Gastroesophageal sphincter (tissue), 4 donors: ENCODE data around the gene SETBP1. TPM values are rescaled to one million over a fixed set of nuclear protein-coding genes. Genes with fewer than 3 reads are reported as not detected.
A peak's percentile ranks its signal among the peaks of the same experiment; 100 is the strongest.

ENCODE experiments used
- ATAC-seq: fragments of 150-250 bp; one replicate; pipeline ENCODE4 v1.9.1; 2016; ENCODE audit warnings: mild to moderate bottlenecking, moderate library complexity
- H3K27ac ChIP-seq, 4 donors: fragments of 200-600 bp; sonication (generic) in 3 of 4; 1 replicate in 3 of 4; 2 replicates in 1 of 4; pipeline ENCODE4 v1.5.1; 2016 to 2019
- H3K27me3 ChIP-seq: fragments of 200-600 bp; sonication (generic); one replicate; pipeline ENCODE4 v1.5.1; 2019
- H3K36me3 ChIP-seq, 2 donors: fragments of 200-600 bp; sonication (generic); one replicate each; pipeline ENCODE4 v1.5.1; 2019; ENCODE audit warnings: control low read depth in 1 of 2
- H3K4me1 ChIP-seq, 3 donors: fragments of 200-600 bp; sonication (generic); 1 replicate in 2 of 3; 2 replicates in 1 of 3; pipeline ENCODE4 v1.5.1; 2016 to 2019; ENCODE audit warnings: control low read depth in 2 of 3
- H3K4me3 ChIP-seq, 2 donors: fragments of 200-600 bp; sonication (generic); one replicate each; pipeline ENCODE4 v1.5.1; 2019; ENCODE audit warnings: mild to moderate bottlenecking in 1 of 2, moderate library complexity in 1 of 2
- H3K9me3 ChIP-seq, 3 donors: fragments of 200-600 bp; sonication (generic); one replicate each; pipeline ENCODE4 v1.5.1; 2017 to 2019; ENCODE audit warnings: control low read depth in 2 of 3
- EP300 ChIP-seq: sonication (generic); formaldehyde crosslinking; IDR thresholded peaks from one replicate; pipeline ENCODE4 v1.6.1; 2017; ENCODE audit warnings: antibody characterized with exemption, mild to moderate bottlenecking
- POLR2A ChIP-seq, 2 donors: fragments of 450-650 bp; IDR thresholded peaks; one replicate each; pipeline ENCODE4 v1.6.1; 2017; ENCODE audit warnings: antibody characterized with exemption in 2 of 2, mild to moderate bottlenecking in 2 of 2, moderate library complexity in 1 of 2
- POLR2AphosphoS5 ChIP-seq: sonication (generic); formaldehyde crosslinking; IDR thresholded peaks from one replicate; pipeline ENCODE4 v1.6.1; 2017; ENCODE audit warnings: antibody characterized with exemption
- WGBS, 2 donors: methylation state at CpG; one replicate each; pipeline ENCODE4 v1.1.5; 2018; ENCODE audit warnings: low coverage in 1 of 2; 5-methylcytosine and 5-hydroxymethylcytosine counted together
- total RNA-seq, 4 donors: library from RNA; depleted of rRNA; stranded (reverse); fragments of >200 nt; gene quantifications; one replicate each; pipeline ENCODE4 v1.1.0, GENCODE V29; 2016
- TF ChIP-seq, protein P1 (sequence below), 4 experiments: fragments of 200-600 bp in 2 of 4; fragments of 450-650 bp in 2 of 4; sonication (generic) in 1 of 4; IDR thresholded peaks; one replicate each; pipeline ENCODE4 v1.5.1; 2017 to 2019; ENCODE audit warnings: antibody characterized with exemption in 4 of 4, mild to moderate bottlenecking in 2 of 4, moderate library complexity in 2 of 4

Gene SETBP1
- total RNA-seq, 4 donors from 2014 or later = 42.5 to 87.6 (median 67.8) TPM

DNA sequence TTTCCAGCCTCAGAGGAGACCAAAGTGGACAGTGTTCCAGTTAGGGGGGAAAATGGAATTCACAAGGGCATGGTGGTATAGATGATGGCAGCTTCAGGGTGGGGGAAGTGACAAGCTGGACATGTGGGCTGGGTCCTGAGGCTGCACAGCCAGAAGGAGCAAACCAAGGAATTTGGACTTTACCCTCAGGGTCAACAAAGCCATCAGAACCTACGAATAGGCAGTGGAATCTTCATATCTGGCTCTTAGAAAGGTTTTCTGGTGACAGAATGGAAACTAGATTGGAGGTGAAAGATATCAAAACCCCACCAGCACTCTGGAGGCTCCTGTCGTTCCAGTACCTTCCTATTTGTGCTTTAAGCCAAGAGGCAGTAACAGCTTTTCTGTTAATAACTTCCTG lies 127.1 kb downstream of the SETBP1 start:
- WGBS, 2 donors = 39 to 81% methylated on average over 2 of the region's 2 CpGs
- no peak overlapping the region for H3K4me3 ChIP-seq
- H3K27ac ChIP-seq = peak overlapping the region in 2 of 4 donors; percentile 12 to 89
- TF ChIP-seq POLR2AphosphoS5 (no peak), EP300 (no peak), POLR2A (IDR thresholded peaks at IDR 0.05) (no peak)
- TF ChIP-seq, protein P1, sequence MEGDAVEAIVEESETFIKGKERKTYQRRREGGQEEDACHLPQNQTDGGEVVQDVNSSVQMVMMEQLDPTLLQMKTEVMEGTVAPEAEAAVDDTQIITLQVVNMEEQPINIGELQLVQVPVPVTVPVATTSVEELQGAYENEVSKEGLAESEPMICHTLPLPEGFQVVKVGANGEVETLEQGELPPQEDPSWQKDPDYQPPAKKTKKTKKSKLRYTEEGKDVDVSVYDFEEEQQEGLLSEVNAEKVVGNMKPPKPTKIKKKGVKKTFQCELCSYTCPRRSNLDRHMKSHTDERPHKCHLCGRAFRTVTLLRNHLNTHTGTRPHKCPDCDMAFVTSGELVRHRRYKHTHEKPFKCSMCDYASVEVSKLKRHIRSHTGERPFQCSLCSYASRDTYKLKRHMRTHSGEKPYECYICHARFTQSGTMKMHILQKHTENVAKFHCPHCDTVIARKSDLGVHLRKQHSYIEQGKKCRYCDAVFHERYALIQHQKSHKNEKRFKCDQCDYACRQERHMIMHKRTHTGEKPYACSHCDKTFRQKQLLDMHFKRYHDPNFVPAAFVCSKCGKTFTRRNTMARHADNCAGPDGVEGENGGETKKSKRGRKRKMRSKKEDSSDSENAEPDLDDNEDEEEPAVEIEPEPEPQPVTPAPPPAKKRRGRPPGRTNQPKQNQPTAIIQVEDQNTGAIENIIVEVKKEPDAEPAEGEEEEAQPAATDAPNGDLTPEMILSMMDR (IDR thresholded peaks at IDR 0.05) = no peak
- H3K4me1 ChIP-seq = peaks cover 19 to 74% (median 22%) of the 10 kb centered on the region in 3 donors
- no peaks in the 10 kb centered on the region for H3K36me3 ChIP-seq
- H3K27me3 ChIP-seq = no peaks in the 10 kb centered on the region
- no peaks in the 10 kb centered on the region for H3K9me3 ChIP-seq
- no peak for ATAC-seq

DNA sequence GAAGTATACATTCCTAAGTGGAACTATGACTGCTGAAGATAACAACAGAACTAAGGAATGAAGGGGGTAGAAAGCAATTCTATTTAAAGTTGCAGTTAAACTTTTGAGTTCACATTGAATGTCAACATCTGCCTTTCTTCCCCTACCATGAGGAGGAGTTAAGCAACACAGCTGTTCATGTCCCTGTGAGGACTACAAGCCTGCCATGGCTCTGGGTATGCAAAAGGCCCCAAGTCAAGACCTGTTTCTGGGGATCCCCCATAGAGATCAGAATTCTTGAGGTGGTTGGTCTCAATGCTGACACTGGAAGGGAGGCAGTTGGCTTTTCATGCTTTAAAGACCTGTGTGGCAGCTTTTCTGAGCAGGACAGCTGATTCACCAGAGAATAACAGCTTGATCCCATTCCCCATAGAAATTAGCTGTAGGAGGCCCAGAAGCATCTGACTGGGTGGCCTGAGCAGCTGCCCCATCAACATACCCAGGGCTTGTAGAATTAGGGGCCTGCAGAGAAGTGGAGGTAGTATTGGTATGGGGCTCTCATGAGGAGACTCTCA lies 131.0 kb downstream of the SETBP1 start:
- ATAC-seq = no peak
- Histone ChIP-seq H3K36me3 (peaks cover 0 to 3% of the 10 kb centered on the region in 2 donors), H3K4me3 (no peak overlapping the region), H3K27me3 (no peaks in the 10 kb centered on the region), H3K9me3 (no peaks in the 10 kb centered on the region), H3K4me1 (peaks cover 0 to 46% (median 3%) of the 10 kb centered on the region in 3 donors), H3K27ac (no peak overlapping the region)
- TF ChIP-seq POLR2A (IDR thresholded peaks at IDR 0.05) (no peak), EP300 (no peak), POLR2AphosphoS5 (no peak)
- TF ChIP-seq, protein P1 (IDR thresholded peaks at IDR 0.05) = no peak

GRCh38 chr18:44812426-44812825 lies 131.7 kb downstream of the SETBP1 start:
- 86 to 100% methylated on average over 1 of the region's 1 CpG for WGBS, 2 donors
- TF ChIP-seq, protein P1 (IDR thresholded peaks at IDR 0.05) = no peak
- TF ChIP-seq POLR2AphosphoS5 (no peak), POLR2A (IDR thresholded peaks at IDR 0.05) (no peak), EP300 (no peak)
- ATAC-seq = no peak

DNA sequence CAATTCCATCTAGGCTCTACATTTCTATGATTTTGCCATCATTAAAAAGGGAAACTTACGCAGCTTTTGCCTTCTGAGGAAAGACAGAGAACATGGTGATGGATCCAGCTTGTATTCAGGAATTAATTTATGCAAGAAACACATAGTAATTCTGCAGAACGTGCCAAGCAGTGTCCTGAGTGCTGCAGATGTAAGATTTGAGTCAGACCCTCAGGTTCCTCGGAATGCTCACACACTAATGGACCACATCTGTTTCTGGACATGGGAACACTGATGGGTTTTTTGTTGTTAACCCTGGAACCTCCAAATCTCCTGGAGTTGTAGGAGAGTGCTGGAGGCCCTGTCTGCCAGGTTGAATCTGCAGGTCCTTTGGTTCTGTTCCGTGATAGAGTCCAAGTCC lies 132.9 kb downstream of the SETBP1 start:
- H3K27me3 ChIP-seq = no peaks in the 10 kb centered on the region
- TF ChIP-seq POLR2AphosphoS5 (no peak), POLR2A (IDR thresholded peaks at IDR 0.05) (no peak), EP300 (no peak)
- TF ChIP-seq, protein P1 (IDR thresholded peaks at IDR 0.05) = no peak
- ATAC-seq = no peak
- H3K9me3 ChIP-seq = no peaks in the 10 kb centered on the region
- peaks cover 0 to 45% (median 3%) of the 10 kb centered on the region in 3 donors for H3K4me1 ChIP-seq
- WGBS, 2 donors = 70 to 79% methylated on average over 2 to 4 of the region's 4 CpGs
- H3K4me3 ChIP-seq = no peak overlapping the region
- no peak overlapping the region for H3K27ac ChIP-seq
- H3K36me3 ChIP-seq = peaks cover 0 to 3% of the 10 kb centered on the region in 2 donors

More at GRCh38 chr18:44812426-44812825, 131.7 kb downstream of the SETBP1 start:
- Histone ChIP-seq H3K36me3 (peaks cover 0 to 3% of the 10 kb centered on the region in 2 donors), H3K27ac (no peak overlapping the region), H3K27me3 (no peaks in the 10 kb centered on the region), H3K9me3 (no peaks in the 10 kb centered on the region), H3K4me1 (peaks cover 0 to 46% (median 3%) of the 10 kb centered on the region in 3 donors), H3K4me3 (no peak overlapping the region)

DNA sequence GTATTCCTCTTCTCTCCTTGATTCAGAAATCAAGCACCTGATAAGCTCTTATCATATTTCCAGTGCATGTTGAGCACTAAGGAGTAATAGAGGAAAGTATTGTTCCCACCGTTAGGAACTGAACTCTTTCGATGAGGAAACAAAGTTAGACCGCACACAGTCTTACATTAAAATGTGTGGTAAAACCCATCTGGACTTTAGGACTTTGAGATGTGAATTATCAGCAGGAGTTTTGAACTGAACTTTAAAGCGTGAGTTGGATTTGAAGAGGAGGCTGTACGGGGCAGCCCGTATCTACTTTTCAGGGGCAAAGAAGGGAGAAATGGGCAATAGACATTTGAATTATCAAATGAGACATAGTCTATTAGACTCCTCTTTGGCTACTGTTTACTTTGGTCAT lies 134.4 kb downstream of the SETBP1 start:
- ATAC-seq = no peak
- no peaks in the 10 kb centered on the region for H3K27me3 ChIP-seq
- H3K36me3 ChIP-seq = peaks cover 0 to 3% of the 10 kb centered on the region in 2 donors
- 94% methylated on average over 6 of the region's 6 CpGs; no CpG with 5 or more reads in 1 of the 2 donors for WGBS, 2 donors
- peaks cover 0 to 58% (median 0%) of the 10 kb centered on the region in 3 donors for H3K4me1 ChIP-seq
- no peak overlapping the region for H3K4me3 ChIP-seq
- H3K9me3 ChIP-seq = no peaks in the 10 kb centered on the region
- no peak overlapping the region for H3K27ac ChIP-seq
- TF ChIP-seq POLR2A (IDR thresholded peaks at IDR 0.05) = no peak
- TF ChIP-seq EP300 = no peak
- no peak for TF ChIP-seq POLR2AphosphoS5
- TF ChIP-seq, protein P1 (IDR thresholded peaks at IDR 0.05) = no peak
